ENCODE results near the gene EDC4.

DNA sequence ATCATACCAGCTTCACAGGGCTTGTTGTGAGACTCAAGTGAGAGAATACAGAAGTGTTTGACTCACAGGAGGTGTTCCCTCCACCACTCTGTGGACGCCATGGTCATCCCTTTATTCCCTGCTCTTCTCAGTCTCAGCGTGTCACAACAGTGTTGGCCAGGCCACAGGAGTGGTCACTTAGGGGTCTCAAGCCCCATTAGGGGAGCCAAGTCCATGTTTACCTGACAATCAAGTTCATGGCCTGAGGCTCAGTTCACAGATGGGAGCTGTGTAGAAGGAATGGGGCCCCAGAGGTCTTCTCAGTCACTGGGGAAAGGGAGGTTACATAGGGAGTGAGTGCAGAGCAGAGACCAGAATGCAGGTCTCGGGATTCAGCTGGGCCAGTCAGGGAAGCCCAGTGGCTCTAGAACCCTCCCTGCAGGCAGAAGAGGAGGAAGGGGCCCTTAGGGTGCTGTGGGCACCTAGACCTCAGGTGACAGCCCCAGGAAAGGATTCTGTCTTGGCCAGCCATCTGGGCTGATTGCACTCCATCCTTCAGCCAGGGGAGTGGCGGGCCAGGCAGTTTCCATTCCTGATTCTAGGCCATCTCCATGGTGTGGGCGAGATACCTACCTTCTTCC is 15.8 kb upstream of the EDC4 start:
- TF ChIP-seq POLR2AphosphoS5 (IDR thresholded peaks at IDR 0.05) (no peak), POLR2A (IDR thresholded peaks at IDR 0.05) (no peak)
- TF ChIP-seq, protein P1, sequence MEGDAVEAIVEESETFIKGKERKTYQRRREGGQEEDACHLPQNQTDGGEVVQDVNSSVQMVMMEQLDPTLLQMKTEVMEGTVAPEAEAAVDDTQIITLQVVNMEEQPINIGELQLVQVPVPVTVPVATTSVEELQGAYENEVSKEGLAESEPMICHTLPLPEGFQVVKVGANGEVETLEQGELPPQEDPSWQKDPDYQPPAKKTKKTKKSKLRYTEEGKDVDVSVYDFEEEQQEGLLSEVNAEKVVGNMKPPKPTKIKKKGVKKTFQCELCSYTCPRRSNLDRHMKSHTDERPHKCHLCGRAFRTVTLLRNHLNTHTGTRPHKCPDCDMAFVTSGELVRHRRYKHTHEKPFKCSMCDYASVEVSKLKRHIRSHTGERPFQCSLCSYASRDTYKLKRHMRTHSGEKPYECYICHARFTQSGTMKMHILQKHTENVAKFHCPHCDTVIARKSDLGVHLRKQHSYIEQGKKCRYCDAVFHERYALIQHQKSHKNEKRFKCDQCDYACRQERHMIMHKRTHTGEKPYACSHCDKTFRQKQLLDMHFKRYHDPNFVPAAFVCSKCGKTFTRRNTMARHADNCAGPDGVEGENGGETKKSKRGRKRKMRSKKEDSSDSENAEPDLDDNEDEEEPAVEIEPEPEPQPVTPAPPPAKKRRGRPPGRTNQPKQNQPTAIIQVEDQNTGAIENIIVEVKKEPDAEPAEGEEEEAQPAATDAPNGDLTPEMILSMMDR (IDR thresholded peaks at IDR 0.05) = no peak

All from gastroesophageal sphincter (tissue), 3 donors.